ENCODE measurements around the gene P4HTM. TPM values are rescaled to one million over a fixed set of nuclear protein-coding genes. Genes with fewer than 3 reads are reported as not detected.

The P4HTM gene
- total and polyA plus RNA-seq, 2 of the 8 experiments (the other 6 are each of a cell fraction or from before 2014, with no cell fraction given) = 19.1 to 25.4 TPM

- FAIRE-seq (no peak), DNase-seq (ENCODE audit: low read depth in 1 of 2, low spot score in 2 of 2) (no peak)
- no peak overlapping the region for H3K9ac ChIP-seq (replicated peaks in 1 of 4; ENCODE audit: extremely low read depth in 1 of 4, low read depth in 3 of 4, low read length in 3 of 4)
- no peaks in the 10 kb centered on the region for H3K27me3 ChIP-seq (replicated peaks in 1 of 4; ENCODE audit: control insufficient read depth in 3 of 4, extremely low read depth in 1 of 4, insufficient read depth in 3 of 4, low read length in 3 of 4)
- H3K4ac ChIP-seq (replicated peaks; ENCODE audit: insufficient read length, low read depth, low read length) = no peak overlapping the region
- H2BK5ac ChIP-seq (ENCODE audit: low read depth, low read length) = no peak overlapping the region; the same call in 1 of the 2 replicates
- H2AFZ ChIP-seq (ENCODE audit: low read length) = no peak overlapping the region
- peaks cover 2 to 28% (median 14%) of the 10 kb centered on the region in 4 experiments; a peak in 7 of 8 replicates for H3K36me3 ChIP-seq (ENCODE audit: control insufficient read depth in 2 of 4, insufficient read depth in 4 of 4, low read length in 3 of 4)
- WGBS, 2 experiments (ENCODE audit: extremely low coverage in 1 of 2, insufficient coverage in 1 of 2, insufficient read length in 1 of 2, insufficient replicate concordance in 2 of 2, low coverage in 1 of 2, low lambda C conversion rate in 2 of 2, missing lambda C conversion rate in 1 of 2) = 43% methylated on average over 2 of the region's 2 CpGs; no CpG with 5 or more reads in 1 of the 2 experiments
- H3K14ac ChIP-seq (ENCODE audit: insufficient read length) = no peak overlapping the region
- H3K56ac ChIP-seq (replicated peaks; ENCODE audit: insufficient read length, low read depth, low read length) = no peak overlapping the region
- peak overlapping the region in 1 of 4 experiments; percentile 35; a peak in 1 of 8 replicates for H3K4me3 ChIP-seq (ENCODE audit: extremely low read depth in 1 of 4, insufficient read depth in 2 of 4, low read depth in 3 of 4, low read length in 4 of 4)
- H2BK15ac ChIP-seq (ENCODE audit: low read length) = no peak overlapping the region
- H3K23me2 ChIP-seq (ENCODE audit: low read depth, low read length) = no peaks in the 10 kb centered on the region
- no peak overlapping the region for H4K5ac ChIP-seq (ENCODE audit: insufficient read length, low read depth, low read length)
- H3K23ac ChIP-seq (ENCODE audit: insufficient read length) = no peak overlapping the region
- no peaks in the 10 kb centered on the region for H4K20me1 ChIP-seq (replicated peaks in 1 of 2; ENCODE audit: control insufficient read depth in 1 of 2, insufficient read depth in 2 of 2, low read length in 2 of 2)
- H3K4me2 ChIP-seq (ENCODE audit: insufficient read depth in 1 of 2, low read depth in 2 of 2, low read length in 2 of 2) = peak overlapping the region; percentile 45 to 63; a peak in 3 of 4 replicates
- H3K4me1 ChIP-seq (replicated peaks in 1 of 4; ENCODE audit: control insufficient read depth in 3 of 4, insufficient read depth in 4 of 4, low read length in 3 of 4) = peaks cover 3 to 8% (median 5%) of the 10 kb centered on the region in 4 experiments; a peak in 6 of 7 replicates
- no peak overlapping the region for H2BK12ac ChIP-seq (ENCODE audit: low read depth, low read length)
- POLR2A ChIA-PET (ENCODE audit: partially characterized antibody) = interaction anchor here (1.4 to 1.5 kb wide), 2 partner anchors 44 to 130 kb away, joined by 3 to 4 read pairs; partner anchors contain the start of genes QRICH1 and WDR6
- H2BK120ac ChIP-seq (replicated peaks; ENCODE audit: low read depth, low read length) = no peak overlapping the region
- peaks cover 7% of the 10 kb centered on the region for H3K79me1 ChIP-seq (ENCODE audit: low read depth, low read length)
- H3K9me3 ChIP-seq (ENCODE audit: insufficient read depth in 2 of 2, low read depth in 1 of 2, low read length in 1 of 2) = no peaks in the 10 kb centered on the region
- no peak overlapping the region for H4K91ac ChIP-seq (replicated peaks; ENCODE audit: insufficient read length, low read length)
- H4K8ac ChIP-seq (ENCODE audit: extremely low read depth, insufficient read depth, low read length) = no peak overlapping the region
- no peak overlapping the region for H2AK5ac ChIP-seq (ENCODE audit: low read depth, low read length)
- H2BK20ac ChIP-seq (ENCODE audit: low read length) = no peak overlapping the region
- CTCF ChIA-PET (ENCODE audit: partially characterized antibody) = no interaction called here
- H3K79me2 ChIP-seq (ENCODE audit: control insufficient read depth in 1 of 2, insufficient read depth in 2 of 2, low read length in 2 of 2) = peaks cover 0 to 4% of the 10 kb centered on the region in 2 experiments; a peak in 1 of 4 replicates
- no peak overlapping the region for H3K18ac ChIP-seq (ENCODE audit: extremely low read depth, low read length)
- H3K27ac ChIP-seq (ENCODE audit: low read depth, low read length) = no peak overlapping the region
- TF ChIP-seq SIRT6 (IDR thresholded peaks at IDR 0.05; ENCODE audit: low read length) (no peak), KDM5A (IDR thresholded peaks at IDR 0.05; ENCODE audit: low read length) (no peak), POU5F1 (IDR thresholded peaks at IDR 0.05; ENCODE audit: low read depth, low read length) (no peak), RFX5 (IDR thresholded peaks at IDR 0.05; ENCODE audit: borderline replicate concordance, low read depth, low read length) (no peak), MAFK (IDR thresholded peaks at IDR 0.05; ENCODE audit: low read depth, low read length) (no peak), HDAC2 (IDR thresholded peaks at IDR 0.05; ENCODE audit: borderline replicate concordance in 1 of 2, low read depth in 2 of 2, low read length in 2 of 2) (no peak), KDM1A (IDR thresholded peaks at IDR 0.05; ENCODE audit: borderline replicate concordance, low read length) (no peak), PHF8 (conservative IDR thresholded peaks at IDR 0.05; ENCODE audit: low read depth, low read length) (no peak), GABPA (IDR thresholded peaks at IDR 0.05; ENCODE audit: borderline replicate concordance, insufficient read depth, low read length) (no peak), POLR2A (IDR thresholded peaks at IDR 0.05; ENCODE audit: control extremely low read depth in 1 of 2, low read depth in 2 of 2, low read length in 2 of 2) (no peak), ATF3 (IDR thresholded peaks at IDR 0.05; ENCODE audit: insufficient read depth, low read depth, low read length) (no peak), RBBP5 (IDR thresholded peaks at IDR 0.05; ENCODE audit: borderline replicate concordance, low read depth, low read length) (no peak), TAF7 (optimal IDR thresholded peaks at IDR 0.05; ENCODE audit: borderline replicate concordance, low read depth, low read length) (no peak)
Observed at GRCh38 chr3:48963591-48963990, 26.4 kb upstream of the P4HTM start.

Data from H1 (cell line).